GM20000 (cell line): ENCODE results near the gene FYN.

Experiments
- DNase-seq: peaks from one replicate; pipeline ENCODE4 v3.0.0; 2012; ENCODE audit warnings: low spot score
- CTCF ChIP-seq: IDR thresholded peaks from 2 replicates; pipeline ENCODE4 v1.5.1; 2012; ENCODE audit warnings: mild to moderate bottlenecking, control low read depth; ENCODE audit errors: extremely low read depth, missing control alignments

Gene FYN

DNA sequence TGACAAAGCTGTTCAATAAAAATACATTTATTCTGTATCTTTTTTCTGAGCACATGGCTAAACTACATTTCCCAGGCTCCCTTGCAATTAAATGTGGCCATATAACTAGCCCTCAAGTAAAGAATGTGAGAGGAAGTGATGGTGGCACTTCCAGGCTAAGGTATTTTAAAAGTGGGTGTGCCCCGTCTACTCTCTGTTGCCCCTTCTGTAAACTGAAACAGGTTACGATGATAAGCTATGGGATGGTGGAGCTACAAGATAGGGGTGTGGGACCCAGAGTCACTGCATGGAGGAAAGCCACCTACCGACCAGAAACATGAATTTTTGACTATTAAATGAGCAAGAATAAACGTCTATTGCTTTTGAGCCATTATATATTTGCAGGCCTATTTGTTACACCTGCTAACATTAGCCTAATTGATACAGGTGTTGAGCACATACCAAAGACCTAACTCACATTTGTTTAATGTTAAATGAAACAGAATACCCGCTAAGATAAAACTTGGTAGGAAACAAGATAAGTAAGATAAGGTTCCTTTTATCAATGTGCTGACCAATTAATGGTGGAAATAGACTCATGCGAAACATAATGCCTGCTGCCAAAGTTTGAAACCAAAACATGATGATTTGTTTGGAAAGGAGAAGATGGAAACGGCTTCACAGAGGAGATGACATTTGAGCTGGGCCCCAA is 3.1 kb downstream of the FYN start:
- TF ChIP-seq CTCF, result no peak
- DNase-seq, result no peak

DNA sequence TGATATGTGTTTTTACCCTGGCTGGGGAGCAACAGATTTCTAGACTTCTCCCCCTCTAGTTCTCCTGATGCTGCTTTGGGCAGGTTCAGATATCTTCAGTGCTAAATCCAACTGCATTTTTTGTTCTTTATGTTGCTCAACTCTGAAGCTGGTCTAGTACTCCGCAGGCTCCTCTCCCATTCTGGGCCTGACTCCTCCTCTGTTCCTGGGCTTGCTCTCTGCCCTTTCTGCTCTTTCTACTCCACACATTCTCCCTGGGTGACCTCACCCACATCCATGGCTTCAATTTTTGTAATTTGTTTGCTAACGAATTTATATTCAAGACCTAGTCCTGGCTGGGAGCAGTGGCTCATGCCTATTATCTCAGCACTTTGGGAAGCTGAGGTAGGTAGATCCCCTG is 6.4 kb downstream of the FYN start:
- no peak for DNase-seq
- no peak for TF ChIP-seq CTCF

DNA sequence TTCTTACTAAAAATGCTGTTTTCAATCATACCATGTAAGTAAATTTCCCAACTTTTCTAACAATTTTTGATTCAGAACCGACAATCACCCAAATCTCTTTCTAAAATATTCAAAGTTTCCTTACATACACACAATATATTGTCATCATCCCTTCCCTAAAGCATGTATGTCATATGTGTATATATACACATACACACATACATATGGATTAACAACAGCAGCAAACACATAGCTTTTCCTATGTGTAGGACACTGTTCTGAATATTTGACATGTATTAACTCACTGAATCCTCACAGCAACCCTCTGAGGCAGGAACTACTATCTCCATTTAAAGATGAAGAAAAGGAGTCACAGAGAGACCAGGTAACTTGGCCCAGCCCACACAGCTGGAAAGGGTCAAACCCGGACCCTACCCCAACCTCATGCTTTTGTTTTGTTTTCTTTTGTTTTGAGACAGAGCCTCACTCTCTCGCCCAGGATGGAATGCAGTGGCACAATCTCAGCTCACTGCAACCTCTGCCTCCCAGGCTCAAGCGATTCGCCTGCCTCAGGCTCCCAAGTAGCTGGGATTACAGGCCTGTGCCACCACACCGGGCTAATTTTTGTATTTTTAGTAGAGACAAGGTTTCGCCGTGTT is 7.2 kb downstream of the FYN start:
- TF ChIP-seq CTCF, result no peak
- DNase-seq, result no peak

GRCh38 chr6:111865049-111865585 is 8.1 kb downstream of the FYN start:
- no peak for TF ChIP-seq CTCF
- no peak for DNase-seq

- DNase-seq, result no peak
- TF ChIP-seq CTCF, result no peak
Observed at GRCh38 chr6:111864138-111865048, 8.9 kb downstream of the FYN start.

- no peak for TF ChIP-seq CTCF
- no peak for DNase-seq
Observed at GRCh38 chr6:111862741-111863140, 10.5 kb downstream of the FYN start.
